D721Med (cell line): ENCODE results near the gene COL20A1.

Experiments used
- DNase-seq: peaks from one replicate; pipeline ENCODE4 v3.0.0; 2011; ENCODE audit warnings: low spot score; ENCODE audit not compliant: insufficient read length
- FAIRE-seq: peaks from 2 replicates; lab custom pipeline; 2011; peaks lifted over from hg19 to GRCh38; lab: Jason Lieb, UNC
- TF ChIP-seq, protein P1 (sequence below): IDR thresholded peaks from 2 replicates; pipeline ENCODE4 v1.5.1; 2012; ENCODE audit warnings: mild to moderate bottlenecking, control low read depth; ENCODE audit not compliant: insufficient read depth; ENCODE audit errors: missing control alignments

The COL20A1 gene

DNA sequence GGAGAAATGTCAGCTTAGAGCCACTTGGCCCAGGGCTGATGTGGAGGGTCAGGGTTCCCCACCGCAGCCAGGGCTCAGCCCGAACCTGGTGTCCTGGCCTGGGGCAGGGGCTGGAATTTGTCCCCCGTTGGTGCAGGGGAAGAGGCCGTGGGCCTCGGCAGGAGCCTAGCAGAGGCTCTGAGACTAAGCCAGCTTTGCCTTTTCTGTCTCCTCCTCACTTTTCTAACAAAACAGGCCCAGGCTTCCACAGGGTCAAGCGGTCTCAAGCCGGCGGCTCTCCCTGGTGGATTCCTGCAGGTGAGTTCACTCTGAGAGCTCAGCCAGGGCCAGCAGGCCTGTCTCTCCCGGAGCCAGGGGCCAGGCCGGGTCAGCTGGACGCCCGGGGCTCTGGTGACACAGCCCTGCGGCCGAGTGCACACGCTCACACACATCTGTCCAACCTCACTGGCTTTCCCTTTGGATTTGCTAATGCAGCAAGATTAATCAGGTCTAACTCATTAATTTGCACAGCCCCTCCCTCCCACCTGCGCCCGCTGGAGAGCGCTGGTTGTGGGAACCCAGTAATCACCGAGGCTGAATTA is 71.1 kb downstream of the COL20A1 start:
- no peak for FAIRE-seq
- DNase-seq, result peak; percentile 72
- TF ChIP-seq, protein P1, sequence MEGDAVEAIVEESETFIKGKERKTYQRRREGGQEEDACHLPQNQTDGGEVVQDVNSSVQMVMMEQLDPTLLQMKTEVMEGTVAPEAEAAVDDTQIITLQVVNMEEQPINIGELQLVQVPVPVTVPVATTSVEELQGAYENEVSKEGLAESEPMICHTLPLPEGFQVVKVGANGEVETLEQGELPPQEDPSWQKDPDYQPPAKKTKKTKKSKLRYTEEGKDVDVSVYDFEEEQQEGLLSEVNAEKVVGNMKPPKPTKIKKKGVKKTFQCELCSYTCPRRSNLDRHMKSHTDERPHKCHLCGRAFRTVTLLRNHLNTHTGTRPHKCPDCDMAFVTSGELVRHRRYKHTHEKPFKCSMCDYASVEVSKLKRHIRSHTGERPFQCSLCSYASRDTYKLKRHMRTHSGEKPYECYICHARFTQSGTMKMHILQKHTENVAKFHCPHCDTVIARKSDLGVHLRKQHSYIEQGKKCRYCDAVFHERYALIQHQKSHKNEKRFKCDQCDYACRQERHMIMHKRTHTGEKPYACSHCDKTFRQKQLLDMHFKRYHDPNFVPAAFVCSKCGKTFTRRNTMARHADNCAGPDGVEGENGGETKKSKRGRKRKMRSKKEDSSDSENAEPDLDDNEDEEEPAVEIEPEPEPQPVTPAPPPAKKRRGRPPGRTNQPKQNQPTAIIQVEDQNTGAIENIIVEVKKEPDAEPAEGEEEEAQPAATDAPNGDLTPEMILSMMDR, result no peak

DNA sequence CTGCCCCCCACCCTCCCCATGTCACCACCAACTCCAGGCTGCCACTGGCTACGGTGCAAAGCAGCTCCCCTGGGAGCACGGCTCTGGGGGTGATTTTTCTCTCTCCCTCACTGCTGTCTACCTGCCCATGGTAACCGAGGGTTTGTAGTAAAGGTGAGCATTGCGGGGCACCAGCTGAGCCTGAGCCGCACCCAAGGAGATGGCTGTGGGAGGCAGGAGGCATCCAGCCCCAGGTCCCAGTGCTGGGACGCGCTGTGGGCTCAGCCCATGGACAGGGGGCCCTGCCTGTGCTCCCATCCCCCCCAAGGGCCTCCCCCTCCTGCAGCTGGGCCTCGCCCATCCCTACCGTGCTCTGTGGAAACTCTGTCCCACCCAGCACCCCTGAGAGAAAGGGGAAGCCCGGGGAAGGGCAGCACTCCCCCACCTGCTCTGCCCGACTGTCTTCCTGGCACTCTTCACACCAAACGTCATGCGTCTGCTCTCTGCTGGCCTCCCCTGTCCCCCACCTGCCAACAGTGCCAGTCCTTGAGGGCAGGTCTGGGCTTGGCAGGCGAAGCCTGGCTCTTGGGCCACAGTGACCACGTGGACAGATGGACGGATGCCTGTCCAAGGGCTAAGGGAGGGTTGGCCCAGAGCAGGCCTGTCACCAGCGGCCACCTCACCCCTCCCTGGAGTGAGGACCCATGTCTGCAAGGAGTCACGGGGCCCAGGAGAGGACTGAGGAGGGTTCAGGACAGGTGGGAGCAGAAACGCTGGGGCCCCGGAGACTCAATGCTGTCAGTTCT is 72.0 kb downstream of the COL20A1 start:
- no peak for DNase-seq
- no peak for FAIRE-seq
- TF ChIP-seq, protein P1, result no peak

GRCh38 chr20:63365601-63366389 is 72.8 kb downstream of the COL20A1 start:
- DNase-seq (no peak), FAIRE-seq (no peak)
- TF ChIP-seq, protein P1, result no peak

DNA sequence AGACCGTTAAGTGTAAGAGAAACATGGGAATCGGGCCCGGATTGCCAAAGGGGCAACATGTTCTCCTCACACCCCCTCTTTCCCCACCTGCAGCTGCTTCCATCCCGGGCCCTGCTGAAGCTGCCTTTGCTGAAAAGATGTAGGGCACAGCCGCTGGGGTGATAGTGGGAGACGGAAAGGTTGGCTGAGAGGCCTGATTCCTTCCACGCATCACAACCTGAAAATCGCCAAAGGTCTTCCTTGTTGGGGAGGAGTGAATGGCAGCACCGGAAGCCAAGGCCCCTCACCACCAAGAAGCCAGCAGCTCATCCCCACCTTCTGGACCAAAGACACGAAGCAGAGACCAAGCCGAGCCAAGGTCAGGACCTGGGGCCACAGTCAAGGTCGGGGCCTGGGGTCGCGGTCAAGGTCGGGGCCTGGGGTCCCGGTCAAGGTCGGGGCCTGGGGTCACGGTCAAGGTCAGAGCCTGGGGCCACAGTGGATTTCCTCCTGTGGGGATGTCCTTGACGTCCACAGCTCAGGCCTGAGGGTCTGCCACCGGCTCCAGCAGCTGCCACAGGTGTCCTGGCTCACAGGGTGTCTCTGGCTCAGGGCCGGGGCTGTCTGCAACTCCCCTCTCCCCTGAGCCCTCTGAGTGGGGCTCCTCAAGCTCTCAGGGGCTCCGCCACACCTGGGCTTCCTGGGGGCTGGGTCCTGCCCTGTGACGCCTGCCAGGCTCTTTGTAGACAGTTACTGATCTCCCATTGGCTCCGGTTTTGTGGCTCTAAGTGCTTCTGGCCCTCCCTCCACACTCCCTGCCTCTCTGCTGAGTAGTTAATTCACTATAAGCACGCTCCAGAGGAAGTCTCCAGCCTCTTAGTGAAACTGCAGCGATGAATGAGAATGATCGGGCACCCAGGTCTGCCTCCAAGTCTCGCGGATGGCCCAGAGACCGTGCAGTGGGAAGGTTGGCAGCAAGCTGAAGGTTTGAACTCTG is 73.7 kb downstream of the COL20A1 start:
- TF ChIP-seq, protein P1, result no peak
- FAIRE-seq, result no peak
- DNase-seq, result no peak

GRCh38 chr20:63367446-63368055 is 74.6 kb downstream of the COL20A1 start:
- TF ChIP-seq, protein P1, result no peak
- DNase-seq, result no peak
- FAIRE-seq, result no peak

GRCh38 chr20:63368151-63368550 is 75.2 kb downstream of the COL20A1 start:
- DNase-seq (no peak), FAIRE-seq (no peak)
- TF ChIP-seq, protein P1, result no peak
